ENCODE results near the gene TTC9C.
"Not testable (repeated sequence)": the region's sequence is repeated elsewhere in the genome, so short reads cannot be mapped to it uniquely, and the experiment has no call there.

Gene TTC9C

GRCh38 chr11:62702246-62702645, 26.0 kb upstream of the TTC9C start:
- peaks cover 22% of the 10 kb centered on the region for H3K4me1 ChIP-seq (ENCODE audit: control insufficient read depth, insufficient read depth, low read length)
- no peaks in the 10 kb centered on the region for H3K27me3 ChIP-seq (ENCODE audit: control insufficient read depth in 1 of 2, insufficient read depth in 2 of 2, low read length in 2 of 2)
- H3K27ac ChIP-seq (ENCODE audit: low read length), result no peak overlapping the region
- no peaks in the 10 kb centered on the region for H3K9me3 ChIP-seq (ENCODE audit: control insufficient read depth in 2 of 2, low read length in 2 of 2)
- no peak overlapping the region for H3K9ac ChIP-seq (ENCODE audit: low read length in 2 of 2)
- H3K4me3 ChIP-seq (ENCODE audit: low read length in 2 of 2), result no peak overlapping the region
- H3K36me3 ChIP-seq (ENCODE audit: control insufficient read depth in 2 of 2, insufficient read depth in 2 of 2, low read length in 2 of 2), result peaks cover 0 to 6% of the 10 kb centered on the region in 2 donors

- not testable (repeated sequence) for H3K27ac ChIP-seq (ENCODE audit: low read length); H3K4me3 ChIP-seq (ENCODE audit: low read length in 2 of 2); H3K9me3 ChIP-seq (ENCODE audit: control insufficient read depth in 2 of 2, low read length in 2 of 2); H3K36me3 ChIP-seq (ENCODE audit: control insufficient read depth in 2 of 2, insufficient read depth in 2 of 2, low read length in 2 of 2); H3K9ac ChIP-seq (ENCODE audit: low read length in 2 of 2); H3K27me3 ChIP-seq (ENCODE audit: control insufficient read depth in 1 of 2, insufficient read depth in 2 of 2, low read length in 2 of 2)
- peaks cover 34% of the 10 kb centered on the region for H3K4me1 ChIP-seq (ENCODE audit: control insufficient read depth, insufficient read depth, low read length)
Measured at GRCh38 chr11:62703921-62704320, 24.4 kb upstream of the TTC9C start.

DNA sequence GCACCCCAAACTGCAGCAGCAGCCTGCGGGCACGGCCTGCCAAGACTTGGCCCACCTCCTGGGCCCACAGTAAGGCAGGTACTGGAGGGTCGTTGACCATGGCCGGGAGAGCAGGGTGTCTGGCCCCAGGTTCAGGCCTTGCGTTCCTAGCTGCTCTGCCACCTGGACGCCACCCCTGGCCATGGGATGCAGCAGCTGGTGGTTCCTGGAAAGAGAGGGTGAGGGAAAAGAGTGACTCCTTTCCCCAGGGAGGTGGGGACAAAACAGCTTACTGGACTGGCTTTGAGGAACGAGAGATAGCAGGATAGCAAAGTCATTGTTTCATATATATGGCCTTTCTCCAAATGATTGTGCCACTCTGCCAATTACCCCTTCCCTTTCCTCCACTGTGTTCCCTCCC, 22.9 kb upstream of the TTC9C start:
- H3K27ac ChIP-seq (ENCODE audit: low read length), result peak overlapping the region; percentile 91

DNA sequence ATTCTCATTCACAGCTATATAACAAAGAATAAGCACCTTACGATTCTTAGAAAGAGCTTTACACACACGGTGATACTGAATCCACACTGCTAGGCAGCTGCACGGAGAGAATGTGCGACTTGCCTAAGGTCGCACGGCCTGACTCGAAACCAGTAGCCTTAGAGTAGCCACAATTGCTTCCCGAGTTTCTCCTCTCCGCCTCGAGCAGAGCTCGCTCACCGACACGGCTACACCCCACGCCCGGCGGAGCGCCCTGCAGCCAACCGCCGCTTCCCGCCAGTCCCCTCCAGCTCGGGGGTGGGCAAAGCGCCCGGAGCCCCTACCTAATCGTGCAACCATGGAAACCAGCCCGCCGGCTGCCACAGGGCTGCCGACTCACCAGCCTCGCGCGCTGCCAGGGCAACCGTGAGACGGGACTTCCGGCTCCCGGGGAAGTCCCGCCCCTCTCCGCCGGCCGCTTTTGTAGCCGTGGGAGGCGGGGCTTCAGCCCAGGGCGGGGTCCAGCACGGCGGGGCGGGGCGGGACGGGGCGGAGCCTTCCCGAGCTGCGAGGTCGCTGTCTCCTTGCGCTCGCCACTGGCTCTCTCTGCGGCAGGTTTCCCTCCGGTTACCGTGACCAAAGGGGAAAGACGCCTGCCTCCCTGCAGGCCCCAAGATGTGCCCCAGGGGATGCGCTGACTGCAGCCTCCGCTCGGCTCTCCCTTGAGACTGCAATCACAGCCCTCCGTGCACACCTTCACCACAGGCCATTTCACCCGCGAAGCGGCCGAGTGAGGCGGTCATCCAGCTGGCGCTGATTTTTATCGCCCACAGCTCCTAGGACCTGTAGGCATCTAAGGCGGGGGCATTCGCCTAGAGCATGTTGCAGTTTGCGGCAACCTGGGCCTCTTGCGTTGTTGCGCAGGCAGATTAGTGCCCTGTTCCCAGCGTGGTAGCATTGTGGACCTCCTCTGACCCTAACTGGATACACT, 22.1 kb upstream of the TTC9C start:
- Histone ChIP-seq H3K27ac (ENCODE audit: low read length) (peak overlapping the region; percentile 91), H3K9me3 (ENCODE audit: control insufficient read depth in 2 of 2, low read length in 2 of 2) (no peaks in the 10 kb centered on the region), H3K4me1 (ENCODE audit: control insufficient read depth, insufficient read depth, low read length) (peaks cover 51% of the 10 kb centered on the region), H3K4me3 (ENCODE audit: low read length in 2 of 2) (peak overlapping the region; percentile 81 to 88), H3K27me3 (ENCODE audit: control insufficient read depth in 1 of 2, insufficient read depth in 2 of 2, low read length in 2 of 2) (no peaks in the 10 kb centered on the region), H3K36me3 (ENCODE audit: control insufficient read depth in 2 of 2, insufficient read depth in 2 of 2, low read length in 2 of 2) (peaks cover 0 to 12% of the 10 kb centered on the region in 2 donors), H3K9ac (ENCODE audit: low read length in 2 of 2) (peak overlapping the region; percentile 68 to 84)

More for the DNA sequence above, 22.9 kb upstream of the TTC9C start:
- H3K27me3 ChIP-seq (ENCODE audit: control insufficient read depth in 1 of 2, insufficient read depth in 2 of 2, low read length in 2 of 2), result no peaks in the 10 kb centered on the region
- peak overlapping the region; percentile 47 to 84 for H3K9ac ChIP-seq (ENCODE audit: low read length in 2 of 2)
- H3K4me3 ChIP-seq (ENCODE audit: low read length in 2 of 2), result peak overlapping the region; percentile 58 to 88
- H3K4me1 ChIP-seq (ENCODE audit: control insufficient read depth, insufficient read depth, low read length), result peaks cover 47% of the 10 kb centered on the region
- peaks cover 0 to 9% of the 10 kb centered on the region in 2 donors for H3K36me3 ChIP-seq (ENCODE audit: control insufficient read depth in 2 of 2, insufficient read depth in 2 of 2, low read length in 2 of 2)
- no peaks in the 10 kb centered on the region for H3K9me3 ChIP-seq (ENCODE audit: control insufficient read depth in 2 of 2, low read length in 2 of 2)

DNA sequence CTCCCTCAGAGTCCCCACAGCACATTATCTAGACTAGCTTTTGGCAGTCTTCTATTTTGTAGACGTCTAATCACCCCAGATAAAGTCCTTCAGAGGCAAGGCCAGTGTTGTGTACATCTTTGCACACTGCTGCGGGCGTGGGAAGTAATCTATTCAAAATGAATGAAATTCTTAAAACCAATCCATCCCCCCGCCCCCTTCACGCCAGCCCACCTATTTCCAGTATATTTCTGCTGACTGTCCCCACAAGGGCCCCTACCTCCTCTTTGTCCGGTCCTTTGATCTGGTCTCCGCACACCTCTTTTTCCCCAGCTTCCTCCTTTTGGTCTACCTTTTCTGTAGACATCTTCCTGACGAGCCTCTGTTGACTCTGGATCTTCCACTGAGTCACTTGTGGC, 21.4 kb upstream of the TTC9C start:
- Histone ChIP-seq H3K9ac (ENCODE audit: low read length in 2 of 2) (peak overlapping the region; percentile 68 to 79), H3K36me3 (ENCODE audit: control insufficient read depth in 2 of 2, insufficient read depth in 2 of 2, low read length in 2 of 2) (peaks cover 5 to 14% of the 10 kb centered on the region in 2 donors), H3K27ac (ENCODE audit: low read length) (peak overlapping the region; percentile 91), H3K27me3 (ENCODE audit: control insufficient read depth in 1 of 2, insufficient read depth in 2 of 2, low read length in 2 of 2) (no peaks in the 10 kb centered on the region), H3K4me3 (ENCODE audit: low read length in 2 of 2) (peak overlapping the region; percentile 81 to 88), H3K4me1 (ENCODE audit: control insufficient read depth, insufficient read depth, low read length) (peaks cover 51% of the 10 kb centered on the region), H3K9me3 (ENCODE audit: control insufficient read depth in 2 of 2, low read length in 2 of 2) (no peaks in the 10 kb centered on the region)

- H3K4me1 ChIP-seq (ENCODE audit: control insufficient read depth, insufficient read depth, low read length), result peaks cover 51% of the 10 kb centered on the region
- no peaks in the 10 kb centered on the region for H3K27me3 ChIP-seq (ENCODE audit: control insufficient read depth in 1 of 2, insufficient read depth in 2 of 2, low read length in 2 of 2)
- H3K9ac ChIP-seq (ENCODE audit: low read length in 2 of 2), result peak within 1 kb of the TSS; percentile 79 to 93
- H3K4me3 ChIP-seq (ENCODE audit: low read length in 2 of 2), result peak within 1 kb of the TSS; percentile 87 to 91
- H3K9me3 ChIP-seq (ENCODE audit: control insufficient read depth in 2 of 2, low read length in 2 of 2), result no peaks in the 10 kb centered on the region
- peak within 1 kb of the TSS; percentile 96 for H3K27ac ChIP-seq (ENCODE audit: low read length)
- H3K36me3 ChIP-seq (ENCODE audit: control insufficient read depth in 2 of 2, insufficient read depth in 2 of 2, low read length in 2 of 2), result peaks cover 5 to 15% of the 10 kb centered on the region in 2 donors
Measured at GRCh38 chr11:62707277-62707861, 20.9 kb upstream of the TTC9C start, which contains the start of the genes BSCL2 and GNG3. Gene BSCL2 (minus strand): TSS chr11:62707424. CDS start chr11:62707195, 229 bp downstream. Gene GNG3 (plus strand): TSS chr11:62707676. CDS start chr11:62708296, 620 bp downstream.

GRCh38 chr11:62708392-62708791, 19.9 kb upstream of the TTC9C start:
- Histone ChIP-seq H3K9ac (ENCODE audit: low read length in 2 of 2) (peak overlapping the region; percentile 93), H3K27ac (ENCODE audit: low read length) (peak overlapping the region; percentile 96), H3K27me3 (ENCODE audit: control insufficient read depth in 1 of 2, insufficient read depth in 2 of 2, low read length in 2 of 2) (no peaks in the 10 kb centered on the region), H3K36me3 (ENCODE audit: control insufficient read depth in 2 of 2, insufficient read depth in 2 of 2, low read length in 2 of 2) (peaks cover 5 to 16% of the 10 kb centered on the region in 2 donors), H3K9me3 (ENCODE audit: control insufficient read depth in 2 of 2, low read length in 2 of 2) (no peaks in the 10 kb centered on the region), H3K4me1 (ENCODE audit: control insufficient read depth, insufficient read depth, low read length) (peaks cover 51% of the 10 kb centered on the region), H3K4me3 (ENCODE audit: low read length in 2 of 2) (peak overlapping the region; percentile 87 to 91)

DNA sequence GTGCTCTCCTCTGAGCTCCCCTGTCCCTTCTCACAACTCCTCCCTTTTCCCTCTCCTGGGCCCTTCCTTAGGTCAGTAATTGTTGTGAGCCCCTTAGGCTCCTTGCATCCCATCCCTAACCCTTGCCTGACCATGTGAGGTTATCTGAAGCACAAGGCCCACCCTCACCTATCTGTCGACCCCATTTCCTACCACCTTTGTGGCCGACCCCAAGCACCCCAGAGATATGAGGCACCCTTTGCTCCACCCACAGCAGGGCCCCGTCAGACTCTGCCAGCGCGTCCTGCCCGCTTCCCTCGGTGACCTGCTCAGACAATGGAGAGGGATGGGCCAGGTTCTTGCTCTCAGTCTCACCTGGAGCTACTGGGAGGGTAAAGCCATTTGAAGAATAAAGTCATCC, 19.5 kb upstream of the TTC9C start:
- H3K27ac ChIP-seq (ENCODE audit: low read length), result peak overlapping the region; percentile 96
- peak overlapping the region; percentile 87 to 91 for H3K4me3 ChIP-seq (ENCODE audit: low read length in 2 of 2)
- no peaks in the 10 kb centered on the region for H3K9me3 ChIP-seq (ENCODE audit: control insufficient read depth in 2 of 2, low read length in 2 of 2)
- H3K27me3 ChIP-seq (ENCODE audit: control insufficient read depth in 1 of 2, insufficient read depth in 2 of 2, low read length in 2 of 2), result no peaks in the 10 kb centered on the region
- H3K36me3 ChIP-seq (ENCODE audit: control insufficient read depth in 2 of 2, insufficient read depth in 2 of 2, low read length in 2 of 2), result peaks cover 5 to 20% of the 10 kb centered on the region in 2 donors
- H3K9ac ChIP-seq (ENCODE audit: low read length in 2 of 2), result peak overlapping the region; percentile 93
- H3K4me1 ChIP-seq (ENCODE audit: control insufficient read depth, insufficient read depth, low read length), result peaks cover 51% of the 10 kb centered on the region

DNA sequence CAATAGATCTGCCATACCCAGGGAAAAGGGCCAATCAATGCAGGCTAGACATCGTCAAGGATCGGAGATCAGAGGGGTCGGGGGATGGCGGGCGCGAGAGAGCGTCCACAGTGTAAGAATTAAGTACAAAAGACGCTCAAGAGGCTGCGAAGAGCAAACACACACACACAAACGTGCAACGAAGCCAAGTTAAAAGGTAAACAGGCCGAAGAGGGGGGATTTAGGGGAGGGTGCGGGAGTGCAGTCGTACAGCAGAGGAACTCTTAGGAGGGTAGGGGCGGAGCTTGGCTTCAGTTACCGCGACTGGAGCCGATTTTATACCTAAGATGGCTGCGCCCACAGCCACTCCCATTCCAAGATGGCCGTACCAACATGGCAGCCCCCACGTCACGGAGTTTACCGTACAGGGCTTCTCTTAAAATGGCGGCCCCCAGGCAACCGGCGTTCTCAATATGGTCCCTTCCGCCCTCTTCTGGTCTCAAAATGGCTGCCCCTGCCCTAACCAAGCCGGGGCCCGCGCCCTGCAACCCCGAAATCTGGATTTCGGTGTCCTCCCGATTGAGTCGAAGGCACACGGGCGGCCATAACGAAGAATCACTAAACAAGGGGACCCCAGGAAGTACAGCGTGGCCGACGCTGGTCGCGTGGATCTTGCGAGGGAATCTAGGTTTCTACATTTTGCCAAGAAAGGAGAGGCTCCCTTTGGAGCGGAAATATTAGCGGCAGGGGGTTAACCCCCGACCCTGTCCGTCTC, 18.9 kb upstream of the TTC9C start:
- H3K36me3 ChIP-seq (ENCODE audit: control insufficient read depth in 2 of 2, insufficient read depth in 2 of 2, low read length in 2 of 2), result peaks cover 8 to 25% of the 10 kb centered on the region in 2 donors
- no peaks in the 10 kb centered on the region for H3K9me3 ChIP-seq (ENCODE audit: control insufficient read depth in 2 of 2, low read length in 2 of 2)
- peak overlapping the region; percentile 93 to 96 for H3K9ac ChIP-seq (ENCODE audit: low read length in 2 of 2)
- H3K4me1 ChIP-seq (ENCODE audit: control insufficient read depth, insufficient read depth, low read length), result peaks cover 51% of the 10 kb centered on the region
- peak overlapping the region; percentile 96 for H3K27ac ChIP-seq (ENCODE audit: low read length)
- H3K4me3 ChIP-seq (ENCODE audit: low read length in 2 of 2), result peak overlapping the region; percentile 87 to 91
- H3K27me3 ChIP-seq (ENCODE audit: control insufficient read depth in 1 of 2, insufficient read depth in 2 of 2, low read length in 2 of 2), result no peaks in the 10 kb centered on the region

DNA sequence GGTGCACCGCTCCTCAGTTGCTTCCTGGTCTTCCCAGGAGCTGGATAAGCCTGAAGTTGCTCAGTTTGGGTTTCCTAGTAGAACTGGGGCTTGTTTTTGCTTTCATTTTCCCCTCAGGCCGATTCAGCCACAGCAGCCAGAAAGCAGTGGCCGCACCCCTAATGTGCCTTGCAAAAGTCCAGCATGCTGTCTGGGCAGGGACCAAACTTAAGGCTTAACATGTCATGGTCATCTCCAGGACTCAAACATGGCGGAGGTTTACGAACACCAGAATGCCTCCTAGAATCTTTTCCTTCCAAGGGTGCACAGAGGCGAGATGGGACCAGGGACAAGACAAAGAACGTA, 18.3 kb upstream of the TTC9C start:
- no peaks in the 10 kb centered on the region for H3K9me3 ChIP-seq (ENCODE audit: control insufficient read depth in 2 of 2, low read length in 2 of 2)
- no peaks in the 10 kb centered on the region for H3K27me3 ChIP-seq (ENCODE audit: control insufficient read depth in 1 of 2, insufficient read depth in 2 of 2, low read length in 2 of 2)
- H3K9ac ChIP-seq (ENCODE audit: low read length in 2 of 2), result peak overlapping the region; percentile 93 to 96
- peak overlapping the region; percentile 96 for H3K27ac ChIP-seq (ENCODE audit: low read length)
- peaks cover 12 to 28% of the 10 kb centered on the region in 2 donors for H3K36me3 ChIP-seq (ENCODE audit: control insufficient read depth in 2 of 2, insufficient read depth in 2 of 2, low read length in 2 of 2)
- H3K4me3 ChIP-seq (ENCODE audit: low read length in 2 of 2), result peak overlapping the region; percentile 83 to 91
- peaks cover 53% of the 10 kb centered on the region for H3K4me1 ChIP-seq (ENCODE audit: control insufficient read depth, insufficient read depth, low read length)
